ENCODE results near the gene CEP78.
"Not testable (repeated sequence)": the region's sequence is repeated elsewhere in the genome, so short reads cannot be mapped to it uniquely, and the experiment has no call there.

Gene CEP78

GRCh38 chr9:78235762-78236550, at the start of gene CEP78:
TSS of gene CEP78 (plus strand) at chr9:78236075. CDS start at chr9:78236351, 276 bp downstream.
- peak; percentile 89 for DNase-seq

DNA sequence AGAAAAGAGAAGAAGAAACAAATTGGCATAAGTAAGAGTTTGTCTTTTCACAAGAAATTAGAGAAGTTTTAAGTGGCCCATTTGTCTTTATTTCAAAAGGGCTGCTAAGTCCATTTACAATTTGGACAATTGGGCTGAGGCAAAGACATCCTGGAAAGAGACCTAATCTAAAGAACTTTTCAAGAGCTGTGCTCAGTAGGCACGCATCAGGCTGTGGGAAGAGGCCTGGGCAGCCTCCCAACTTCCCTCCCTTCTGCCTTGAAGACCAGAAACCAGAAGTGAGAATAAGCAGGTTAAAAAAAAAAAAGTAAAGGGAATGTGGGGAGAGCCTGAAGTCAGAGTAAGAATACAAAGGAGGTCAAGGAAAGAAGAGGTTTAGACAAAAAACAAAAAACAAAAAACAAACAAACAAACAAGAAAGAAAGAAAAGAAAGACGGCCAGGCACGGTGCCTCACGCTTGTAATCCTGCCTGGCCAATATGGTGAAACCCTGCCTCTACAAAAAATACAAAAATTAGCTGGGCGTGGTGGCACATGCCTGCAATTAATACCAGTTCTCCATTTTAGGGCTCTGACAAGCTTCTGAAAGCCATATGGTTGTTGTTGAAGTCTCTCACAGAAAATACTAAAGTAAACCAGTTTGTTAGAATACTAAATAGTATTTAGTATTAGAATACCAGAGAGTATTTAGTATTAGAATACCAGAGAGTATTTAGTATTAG, 48.0 kb upstream of the CEP78 start:
- no peak for DNase-seq

DNA sequence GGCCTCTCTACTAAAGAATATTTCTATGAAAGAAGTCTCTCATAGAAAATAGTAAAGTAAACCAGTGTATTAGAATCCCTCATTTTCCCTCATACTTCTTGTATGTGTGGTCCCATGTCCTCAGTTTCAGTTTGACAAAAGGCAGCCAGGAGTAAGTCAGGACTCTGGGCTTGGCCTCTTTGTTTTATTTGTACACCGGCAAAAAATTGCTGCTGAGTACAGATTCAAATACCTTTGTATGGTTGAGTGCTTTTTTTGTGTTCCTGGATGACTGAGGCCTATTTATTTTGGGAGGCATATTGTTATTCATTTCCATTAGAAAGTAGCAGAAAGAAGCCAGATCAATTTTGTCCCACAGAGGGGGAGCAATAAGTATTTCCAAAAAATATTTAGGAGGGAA, 47.3 kb upstream of the CEP78 start:
- DNase-seq: no peak

DNA sequence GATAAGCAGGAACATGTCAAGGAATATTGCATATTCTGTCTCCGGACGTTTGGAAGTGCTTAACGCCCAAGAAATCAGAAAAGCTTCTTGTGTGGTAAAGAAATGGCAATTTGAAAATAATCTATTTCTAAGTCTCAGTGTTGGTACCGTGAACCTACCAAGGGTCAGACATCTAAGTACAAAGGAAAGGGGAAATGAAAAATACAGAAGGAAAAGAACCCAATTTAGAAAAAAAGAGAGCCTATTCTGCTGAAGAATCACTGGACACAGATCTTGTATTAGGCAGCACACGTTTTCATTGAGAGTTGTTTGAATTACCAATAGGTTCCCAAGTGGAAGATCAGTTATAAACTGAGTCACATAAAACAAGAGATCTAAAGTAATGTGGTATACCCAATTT, 46.9 kb upstream of the CEP78 start:
- DNase-seq: no peak

- DNase-seq: no peak
Measured at GRCh38 chr9:78189461-78189860, 46.4 kb upstream of the CEP78 start.

- DNase-seq: no peak
Measured at GRCh38 chr9:78191931-78192330, 43.9 kb upstream of the CEP78 start.

DNA sequence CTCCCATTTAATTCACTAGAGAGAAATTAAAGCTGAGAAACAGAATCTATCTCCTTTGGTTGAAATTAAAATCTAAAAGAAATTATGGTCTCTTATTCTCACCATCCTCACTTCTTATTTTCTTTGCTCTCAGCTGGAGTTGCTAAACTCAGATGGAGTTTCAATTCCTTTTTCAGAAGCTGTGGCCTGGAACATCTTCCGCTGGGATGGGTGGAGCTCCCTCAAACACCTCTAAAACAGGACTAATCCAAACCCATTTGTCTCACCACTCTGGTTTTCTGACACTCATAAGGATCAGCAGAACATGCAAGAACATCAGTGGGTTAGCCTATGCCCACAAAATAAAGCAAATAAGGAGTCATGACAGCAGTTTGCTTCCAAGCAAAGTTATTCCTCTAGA, 39.6 kb upstream of the CEP78 start:
- DNase-seq: no peak

DNA sequence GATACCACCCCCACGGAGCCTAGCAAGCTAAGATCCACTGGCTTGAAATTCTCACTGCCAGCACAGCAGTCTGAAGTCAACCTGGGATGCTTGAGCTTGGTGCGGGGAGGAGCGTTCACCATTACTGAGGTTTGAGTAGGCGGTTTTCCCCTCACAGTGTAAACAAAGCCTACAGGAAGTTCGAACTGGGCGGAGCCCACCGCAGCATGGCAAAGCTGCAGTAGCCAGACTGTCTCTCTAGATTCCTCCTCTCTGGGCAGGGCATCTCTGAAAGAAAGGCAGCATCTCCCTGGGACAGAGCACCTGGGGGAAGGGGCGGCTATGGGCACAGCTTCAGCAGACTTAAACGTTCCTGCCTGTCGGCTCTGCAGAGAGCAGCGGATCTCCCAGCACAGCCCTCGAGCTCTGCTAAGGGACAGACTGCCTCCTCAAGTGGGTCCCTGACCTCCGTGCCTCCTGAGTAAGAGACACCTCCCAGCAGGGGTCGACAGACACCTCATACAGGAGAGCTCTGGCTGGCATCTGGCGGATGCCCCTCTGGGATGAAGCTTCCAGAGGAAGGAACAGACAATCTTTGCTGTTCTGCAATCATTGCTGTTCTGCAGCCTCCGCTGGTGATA, 34.6 kb upstream of the CEP78 start:
- DNase-seq: peak; percentile 42

DNA sequence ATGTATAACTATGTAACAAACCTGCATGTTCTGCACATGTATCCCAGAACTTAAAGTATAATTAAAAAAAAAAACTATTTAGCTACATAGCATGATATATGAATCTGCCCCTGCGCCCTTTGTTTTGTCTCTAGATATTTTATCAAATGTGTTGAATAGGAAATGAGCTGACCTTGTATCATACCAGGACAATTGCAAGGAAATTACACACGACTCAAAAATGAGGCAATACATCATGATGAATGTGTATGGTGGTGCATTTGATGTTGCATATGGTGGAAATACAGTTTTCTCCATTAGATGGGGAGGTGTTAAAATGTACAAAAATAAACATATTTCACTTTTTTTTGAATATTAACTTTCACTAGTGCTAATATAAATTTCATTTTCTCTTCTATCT, 28.6 kb upstream of the CEP78 start:
- no peak for DNase-seq

- DNase-seq: no peak
Measured at GRCh38 chr9:78207901-78208300, 28.0 kb upstream of the CEP78 start.

- no peak for DNase-seq
Measured at GRCh38 chr9:78209127-78209526, 26.7 kb upstream of the CEP78 start.

DNA sequence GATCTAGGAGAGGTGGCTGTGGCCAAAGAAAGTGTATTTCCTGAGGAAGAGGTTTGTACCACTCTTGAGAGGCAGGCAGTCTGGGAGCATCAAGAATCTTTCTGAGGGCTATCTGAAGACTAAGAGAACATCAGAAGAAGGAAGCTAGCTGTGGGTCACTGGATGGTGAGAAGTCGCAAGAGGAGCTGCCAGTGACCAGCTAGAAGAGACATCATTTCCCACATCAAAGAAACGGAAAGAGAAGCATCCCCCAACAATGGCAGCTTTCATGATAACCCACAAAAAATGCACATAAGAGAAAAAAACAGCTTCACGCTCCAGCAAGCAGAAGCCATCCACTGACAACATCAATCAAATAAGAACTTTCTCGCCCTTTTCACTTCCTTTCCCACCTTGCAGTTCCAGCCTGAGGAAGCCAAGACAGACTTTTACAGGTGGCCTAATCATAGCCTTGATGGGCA, 25.0 kb upstream of the CEP78 start:
- DNase-seq: no peak

- no peak for DNase-seq
Measured at GRCh38 chr9:78212868-78213267, 23.0 kb upstream of the CEP78 start.

- DNase-seq: no peak
Measured at GRCh38 chr9:78213712-78214111, 22.2 kb upstream of the CEP78 start.

GRCh38 chr9:78214492-78214891, 21.4 kb upstream of the CEP78 start:
- DNase-seq: no peak

DNA sequence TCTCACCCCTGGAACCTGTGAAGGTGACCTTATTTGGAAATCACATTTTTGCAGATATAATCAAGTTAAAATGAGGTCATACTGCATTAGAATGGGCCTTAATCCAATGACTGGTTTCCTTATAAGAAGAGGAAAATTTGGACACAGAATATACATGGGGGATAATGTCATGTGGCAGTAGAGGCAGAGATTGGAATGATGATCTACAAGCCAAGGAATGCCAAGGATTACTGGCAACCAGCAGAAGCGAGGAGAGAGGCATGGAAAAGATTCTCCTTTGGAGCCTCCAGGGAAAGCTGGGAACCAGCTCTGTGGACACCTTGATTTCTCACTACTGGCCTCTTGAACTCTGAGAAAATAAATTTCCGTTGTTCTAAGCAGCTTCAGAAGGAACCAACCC, 20.2 kb upstream of the CEP78 start:
- no peak for DNase-seq

GRCh38 chr9:78218890-78219289, 17.0 kb upstream of the CEP78 start:
- no peak for DNase-seq

DNA sequence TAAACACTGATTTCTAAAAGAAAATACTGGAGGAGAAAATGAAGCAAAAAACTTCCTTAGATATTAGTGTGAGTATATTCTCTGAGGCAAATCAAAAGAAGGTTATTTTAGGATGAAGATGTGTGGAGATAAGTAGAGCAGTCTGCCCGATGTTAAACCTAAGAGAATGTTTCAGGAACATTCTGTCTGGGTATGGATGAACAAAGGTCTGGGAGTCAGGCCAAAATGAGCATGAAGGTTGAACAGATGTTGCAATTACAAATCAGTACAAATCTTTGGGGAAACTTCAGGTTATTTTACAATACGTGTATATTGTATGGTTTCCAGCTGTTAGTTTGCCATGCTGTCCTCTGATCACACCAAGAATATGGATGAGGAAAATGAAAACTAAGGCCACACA, 14.4 kb upstream of the CEP78 start:
- DNase-seq: no peak

- not testable (repeated sequence) for DNase-seq
Measured at GRCh38 chr9:78221841-78222240, 14.0 kb upstream of the CEP78 start.

GRCh38 chr9:78230761-78231160, 5.1 kb upstream of the CEP78 start:
- no peak for DNase-seq

- not testable (repeated sequence) for DNase-seq
Measured at GRCh38 chr9:78232471-78232870, 3.4 kb upstream of the CEP78 start.

DNA sequence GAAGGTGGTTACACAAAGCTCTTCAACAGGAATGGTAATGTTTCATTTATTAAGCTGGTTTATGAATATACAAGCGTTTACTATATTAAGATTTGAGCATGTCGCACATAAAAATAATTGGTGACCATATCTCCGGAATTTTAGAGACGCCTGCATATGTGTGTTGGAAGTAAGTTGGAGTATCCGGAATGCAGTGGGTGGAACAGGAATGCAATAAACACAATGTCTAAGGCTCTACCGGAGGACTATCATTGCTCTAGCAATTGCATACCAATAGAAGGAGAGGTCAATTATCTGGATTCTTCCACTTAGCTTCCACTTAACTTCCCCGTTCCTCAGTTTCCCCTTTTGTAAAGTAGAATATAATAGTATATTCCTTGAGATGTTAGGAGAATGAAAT, 1.1 kb upstream of the CEP78 start:
- no peak for DNase-seq

- no peak for DNase-seq
Measured at GRCh38 chr9:78235256-78235761, 566 bp upstream of the CEP78 start.

DNA sequence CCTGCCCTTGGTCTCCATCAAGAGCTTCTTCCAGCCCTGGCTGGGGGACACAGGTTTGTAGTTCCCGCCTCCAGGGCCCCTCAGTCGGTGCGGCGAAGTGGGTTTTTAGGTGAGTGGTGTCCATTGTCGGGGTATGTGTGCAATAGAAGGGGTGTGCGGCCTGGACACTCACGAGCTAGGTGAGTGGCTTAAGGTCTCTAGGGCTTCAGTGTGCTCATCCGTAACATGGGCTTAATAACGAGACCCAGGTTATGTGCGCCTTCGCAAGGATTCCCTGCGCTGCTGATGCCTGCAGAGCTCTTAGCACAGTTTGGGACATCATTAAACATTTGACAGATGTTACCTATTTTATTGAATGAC, 656 bp downstream of the CEP78 start:
- DNase-seq: no peak
